SK-N-SH (cell line): Measurements from ENCODE around the gene ENTPD1. TPM values are rescaled to one million over a fixed set of nuclear protein-coding genes. Genes with fewer than 3 reads are reported as not detected.

Experiments
- CTCF ChIA-PET: fragments of 300-600, 350-600 bp; formaldehyde crosslinking; extraction: SDS; loops from one replicate; lab custom pipeline; 2021; lab: Yijun Ruan, JAX
- POLR2A ChIA-PET: fragments of 350-600 bp; sonication (Branson Sonifier 250); formaldehyde crosslinking; extraction: SDS; loops from one replicate; lab custom pipeline; 2020; ENCODE audit warnings: antibody characterized with exemption, inconsistent platforms; lab: Yijun Ruan, JAX
- DNase-seq: peaks from one replicate; pipeline ENCODE4 v3.0.0; 2012
- H2AFZ ChIP-seq: fragments of 200-600 bp; sonication (generic); 2 replicates; pipeline ENCODE4 v1.8.1; 2016; ENCODE audit warnings: antibody characterized with exemption, mild to moderate bottlenecking, low read depth
- H3F3A ChIP-seq: fragments of 200-600 bp; sonication (generic); replicated peaks from 2 replicates; pipeline ENCODE3; 2016; ENCODE audit warnings: antibody characterized with exemption, mild to moderate bottlenecking; ENCODE audit not compliant: insufficient read depth
- H3K27ac ChIP-seq, 2 experiments: fragments of 200-500 bp in 1 of 2; fragments of 200-600 bp in 1 of 2; sonication (Bioruptor generic) in 1 of 2; sonication (generic), shearing (Covaris generic) in 1 of 2; 2 replicates each; pipeline versions ENCODE4 v1.5.1 to v1.6.1; 2014 to 2016; ENCODE audit warnings: low read depth in 2 of 2, inconsistent platforms in 1 of 2, low read length in 1 of 2, mild to moderate bottlenecking in 1 of 2, mixed read lengths in 1 of 2
- H3K27me3 ChIP-seq: fragments of 200-600 bp; sonication (generic), shearing (Covaris generic); 2 replicates; pipeline ENCODE4 v1.6.1; 2016; ENCODE audit warnings: mixed run types; ENCODE audit not compliant: insufficient read depth
- H3K36me3 ChIP-seq, 2 experiments: fragments of 200-500 bp in 1 of 2; fragments of 200-600 bp in 1 of 2; sonication (Bioruptor generic) in 1 of 2; sonication (generic) in 1 of 2; replicated peaks in 1 of 2; 2 replicates each; pipeline versions ENCODE3 to v1.5.1; 2014 to 2016; ENCODE audit warnings: low read length in 1 of 2, mild to moderate bottlenecking in 1 of 2; ENCODE audit not compliant: insufficient read depth in 2 of 2, control insufficient read depth in 1 of 2
- H3K4me1 ChIP-seq, 2 experiments: fragments of 200-500 bp in 1 of 2; fragments of 200-600 bp in 1 of 2; sonication (Bioruptor generic) in 1 of 2; sonication (generic), shearing (Covaris generic) in 1 of 2; 2 replicates each; pipeline versions ENCODE4 v1.5.1 to v1.6.1; 2014 to 2016; ENCODE audit warnings: low read depth in 1 of 2, low read length in 1 of 2, mixed run types in 1 of 2; ENCODE audit not compliant: insufficient read depth in 2 of 2, control insufficient read depth in 1 of 2
- H3K4me2 ChIP-seq: fragments of 200-600 bp; sonication (generic), shearing (Covaris generic); 2 replicates; pipeline ENCODE4 v1.6.1; 2017; ENCODE audit warnings: mixed run types
- H3K4me3 ChIP-seq, 2 experiments: fragments of 200-500 bp in 1 of 2; fragments of 200-600 bp in 1 of 2; sonication (Bioruptor generic) in 1 of 2; sonication (generic), shearing (Covaris generic) in 1 of 2; 2 replicates each; pipeline versions ENCODE4 v1.5.1 to v1.8.1; 2014 to 2016; ENCODE audit warnings: low read depth in 2 of 2, inconsistent platforms in 1 of 2, low read length in 1 of 2, mild to moderate bottlenecking in 1 of 2, mixed read lengths in 1 of 2, moderate library complexity in 1 of 2
- H3K79me2 ChIP-seq: fragments of 200-600 bp; sonication (generic); 2 replicates; pipeline ENCODE4 v1.8.1; 2017; ENCODE audit warnings: mild to moderate bottlenecking; ENCODE audit not compliant: insufficient read depth
- H3K9ac ChIP-seq: fragments of 200-600 bp; sonication (generic); 2 replicates; pipeline ENCODE4 v1.6.1; 2017; ENCODE audit warnings: mixed run types
- H3K9me2 ChIP-seq: fragments of 200-600 bp; sonication (generic); 2 replicates; pipeline ENCODE4 v1.6.1; 2017; ENCODE audit warnings: mixed run types
- H3K9me3 ChIP-seq: fragments of 200-600 bp; sonication (generic); 2 replicates; pipeline ENCODE4 v1.6.1; 2017; ENCODE audit warnings: mixed run types, mild to moderate bottlenecking, moderate library complexity
- H4K20me1 ChIP-seq: fragments of 200-600 bp; sonication (generic); 2 replicates; pipeline ENCODE4 v1.6.1; 2017; ENCODE audit warnings: mild to moderate bottlenecking, mixed run types; ENCODE audit not compliant: insufficient read depth
- CTCF ChIP-seq: fragments of 200-600 bp; sonication (generic); IDR thresholded peaks from 2 replicates; pipeline ENCODE4 v1.6.1; 2017; ENCODE audit warnings: antibody characterized with exemption, mild to moderate bottlenecking, moderate library complexity
- ELF1 ChIP-seq: IDR thresholded peaks from 2 replicates; pipeline ENCODE4 v1.4.0; 2012
- EP300 ChIP-seq, 2 experiments: IDR thresholded peaks; 2 replicates each; pipeline versions ENCODE4 v1.4.0 to v1.6.1; 2012; ENCODE audit warnings: borderline replicate concordance in 1 of 2, low read depth in 1 of 2, low read length in 1 of 2
- FOSL2 ChIP-seq: IDR thresholded peaks from 2 replicates; pipeline ENCODE4 v1.4.0; 2012; ENCODE audit warnings: low read depth, mild to moderate bottlenecking, moderate library complexity, borderline replicate concordance
- FOXM1 ChIP-seq: IDR thresholded peaks from 2 replicates; pipeline ENCODE4 v1.4.0; 2012; ENCODE audit warnings: low read depth, mild to moderate bottlenecking
- GABPA ChIP-seq: IDR thresholded peaks from 2 replicates; pipeline ENCODE4 v1.4.0; 2012; ENCODE audit warnings: low read depth, mild to moderate bottlenecking
- IRF3 ChIP-seq: fragments of 150-350 bp; IDR thresholded peaks from 2 replicates; pipeline ENCODE4 v1.6.1; 2016; ENCODE audit warnings: mild to moderate bottlenecking, low read depth, low read length
- MEF2A ChIP-seq: IDR thresholded peaks from 2 replicates; pipeline ENCODE4 v1.4.0; 2012; ENCODE audit warnings: low read depth, borderline replicate concordance
- MXI1 ChIP-seq: IDR thresholded peaks from 2 replicates; pipeline ENCODE4 v1.6.1; 2012; ENCODE audit warnings: mild to moderate bottlenecking, low read depth, low read length, improper control_type of control experiment
- NFIC ChIP-seq: IDR thresholded peaks from 2 replicates; pipeline ENCODE4 v1.4.0; 2012; ENCODE audit warnings: borderline replicate concordance
- NRF1 ChIP-seq: IDR thresholded peaks from 2 replicates; pipeline ENCODE4 v1.6.1; 2012; ENCODE audit warnings: low read depth, mild to moderate bottlenecking, low read length
- RAD21 ChIP-seq: IDR thresholded peaks from 2 replicates; pipeline ENCODE4 v1.6.1; 2012; ENCODE audit warnings: mild to moderate bottlenecking, low read length
- RCOR1 ChIP-seq: fragments of 150-350 bp; IDR thresholded peaks from 2 replicates; pipeline ENCODE4 v1.6.1; 2017; ENCODE audit warnings: antibody characterized with exemption, low read length
- REST ChIP-seq: IDR thresholded peaks from 2 replicates; pipeline ENCODE4 v1.6.1; 2012; ENCODE audit warnings: mild to moderate bottlenecking, low read depth, low read length, moderate library complexity
- SIN3A ChIP-seq: IDR thresholded peaks from 2 replicates; pipeline ENCODE4 v1.6.1; 2012; ENCODE audit warnings: low read depth, mild to moderate bottlenecking, low read length, moderate library complexity, borderline replicate concordance
- SMC3 ChIP-seq: IDR thresholded peaks from 2 replicates; pipeline ENCODE4 v1.6.1; 2012; ENCODE audit warnings: low read depth, low read length, improper control_type of control experiment
- TAF1 ChIP-seq: IDR thresholded peaks from 2 replicates; pipeline ENCODE4 v1.6.1; 2012; ENCODE audit warnings: low read depth, mild to moderate bottlenecking, low read length, moderate library complexity, borderline replicate concordance
- TEAD4 ChIP-seq: IDR thresholded peaks from 2 replicates; pipeline ENCODE4 v1.4.0; 2012; ENCODE audit warnings: mild to moderate bottlenecking, borderline replicate concordance; ENCODE audit not compliant: insufficient read depth
- WGBS: methylation state at CpG from one replicate; pipeline ENCODE4 v1.1.6; 2017; ENCODE audit warnings: low lambda C conversion rate; 5-methylcytosine and 5-hydroxymethylcytosine counted together
- polyA plus RNA-seq, 3 experiments: library from polyadenylated mRNA; depleted of rRNA; stranded (reverse); fragments of >200 nt; gene quantifications; 2 replicates each; pipeline ENCODE4 v1.2.3, GENCODE V29; 2012
- TF ChIP-seq, protein P1 (sequence below): fragments of 150-350 bp; IDR thresholded peaks from 2 replicates; pipeline ENCODE4 v1.6.1; 2017; ENCODE audit warnings: antibody characterized with exemption, low read length, low read depth, borderline replicate concordance
- TF ChIP-seq, protein P2 (sequence below): IDR thresholded peaks from 2 replicates; pipeline ENCODE4 v1.4.0; 2012; ENCODE audit warnings: low read depth

Gene ENTPD1
- polyA plus RNA-seq, 1 of the 3 experiments (the other 2 are of a cell fraction): 0.02 TPM

DNA sequence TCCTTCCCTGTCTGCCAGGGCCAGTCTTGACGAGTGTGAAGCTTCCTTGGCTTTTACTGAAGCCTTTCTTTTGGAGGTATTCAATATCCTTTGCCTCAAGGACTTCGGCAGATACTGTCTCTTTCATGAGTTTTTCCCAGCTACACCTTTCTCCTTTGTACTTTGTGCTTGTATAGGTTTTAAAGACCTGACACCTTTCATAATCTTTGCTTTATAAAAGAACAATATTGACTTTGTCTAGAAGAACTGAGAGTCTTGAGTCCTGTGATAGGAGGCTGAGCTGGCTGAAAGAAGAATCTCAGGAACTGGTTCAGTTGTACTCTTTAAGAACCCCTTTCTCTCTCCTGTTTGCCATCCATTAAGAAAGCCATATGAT is 110.5 kb downstream of the ENTPD1 start:
- Histone ChIP-seq H3K9me2 (no peaks in the 10 kb centered on the region), H3K27me3 (no peaks in the 10 kb centered on the region), H3K36me3 (peaks cover 0 to 3% of the 10 kb centered on the region in 2 experiments), H3K4me3 (no peak overlapping the region), H3K4me2 (no peak overlapping the region), H3K4me1 (no peaks in the 10 kb centered on the region; a peak in 1 of 4 replicates), H3K9me3 (no peaks in the 10 kb centered on the region), H3K79me2 (no peaks in the 10 kb centered on the region), H3F3A (no peaks in the 10 kb centered on the region), H4K20me1 (no peaks in the 10 kb centered on the region), H3K9ac (no peak overlapping the region), H2AFZ (no peak overlapping the region), H3K27ac (no peak overlapping the region)
- WGBS: 86% methylated on average over 2 of the region's 2 CpGs
- ChIA-PET POLR2A (no interaction called here), CTCF (interaction anchor here (1.1 to 1.4 kb wide), 2 partner anchors 173 to 492 kb away, joined by 3 to 5 read pairs; partner anchors contain the start of gene TCTN3)
- TF ChIP-seq SMC3 (no peak), ELF1 (no peak), FOSL2 (no peak), IRF3 (no peak), NFIC (no peak), TEAD4 (no peak), FOXM1 (no peak), RCOR1 (no peak), CTCF (no peak), MXI1 (no peak), TAF1 (no peak), REST (no peak), MEF2A (no peak), SIN3A (no peak), NRF1 (no peak), RAD21 (no peak), GABPA (no peak), EP300 (IDR thresholded peaks at IDR 0.05; ENCODE audit: borderline replicate concordance in 1 of 2, low read depth in 1 of 2, low read length in 1 of 2) (no peak)
- TF ChIP-seq, protein P1, sequence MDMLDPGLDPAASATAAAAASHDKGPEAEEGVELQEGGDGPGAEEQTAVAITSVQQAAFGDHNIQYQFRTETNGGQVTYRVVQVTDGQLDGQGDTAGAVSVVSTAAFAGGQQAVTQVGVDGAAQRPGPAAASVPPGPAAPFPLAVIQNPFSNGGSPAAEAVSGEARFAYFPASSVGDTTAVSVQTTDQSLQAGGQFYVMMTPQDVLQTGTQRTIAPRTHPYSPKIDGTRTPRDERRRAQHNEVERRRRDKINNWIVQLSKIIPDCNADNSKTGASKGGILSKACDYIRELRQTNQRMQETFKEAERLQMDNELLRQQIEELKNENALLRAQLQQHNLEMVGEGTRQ: no peak
- TF ChIP-seq, protein P2, sequence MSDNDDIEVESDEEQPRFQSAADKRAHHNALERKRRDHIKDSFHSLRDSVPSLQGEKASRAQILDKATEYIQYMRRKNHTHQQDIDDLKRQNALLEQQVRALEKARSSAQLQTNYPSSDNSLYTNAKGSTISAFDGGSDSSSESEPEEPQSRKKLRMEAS: no peak
- DNase-seq: no peak
